Stimulated activated CD8-positive, alpha-beta memory T cell treated with anti-CD3 and anti-CD28 coated beads, Interleukin-15, amount 100 ng/mL, for 1 hour (primary cell): ENCODE data around the gene EPAS1.

Experiments used
- DNase-seq: peaks from one replicate; pipeline ENCODE4 v3.0.0-alpha.2; 2020; ENCODE audit warnings: low read depth

EPAS1 gene

GRCh38 chr2:46340740-46341420, 43.7 kb downstream of the EPAS1 start:
- no peak for DNase-seq

- no peak for DNase-seq
Observed at GRCh38 chr2:46342566-46343315, 45.5 kb downstream of the EPAS1 start.

GRCh38 chr2:46344706-46345105, 47.5 kb downstream of the EPAS1 start:
- no peak for DNase-seq

GRCh38 chr2:46345775-46346174, 48.6 kb downstream of the EPAS1 start:
- no peak for DNase-seq

- no peak for DNase-seq
Observed at GRCh38 chr2:46346719-46347118, 49.5 kb downstream of the EPAS1 start.

- no peak for DNase-seq
Observed at GRCh38 chr2:46347648-46348280, 50.6 kb downstream of the EPAS1 start.

- DNase-seq: no peak
Observed at GRCh38 chr2:46349115-46349547, 51.9 kb downstream of the EPAS1 start.

GRCh38 chr2:46350029-46350689, 53.0 kb downstream of the EPAS1 start:
- no peak for DNase-seq

- no peak for DNase-seq
Observed at GRCh38 chr2:46351098-46351749, 54.0 kb downstream of the EPAS1 start.

- DNase-seq: peak; percentile 20
Observed at GRCh38 chr2:46351750-46352138, 54.5 kb downstream of the EPAS1 start.

GRCh38 chr2:46352621-46353020, 55.4 kb downstream of the EPAS1 start:
- DNase-seq: no peak

- no peak for DNase-seq
Observed at GRCh38 chr2:46353509-46353908, 56.3 kb downstream of the EPAS1 start.

- DNase-seq: no peak
Observed at GRCh38 chr2:46355756-46356155, 58.5 kb downstream of the EPAS1 start.

- DNase-seq: no peak
Observed at GRCh38 chr2:46356991-46357390, 59.8 kb downstream of the EPAS1 start.

GRCh38 chr2:46358713-46359112, 61.5 kb downstream of the EPAS1 start:
- no peak for DNase-seq

- no peak for DNase-seq
Observed at GRCh38 chr2:46360303-46360702, 63.1 kb downstream of the EPAS1 start.

GRCh38 chr2:46361920-46362666, 64.9 kb downstream of the EPAS1 start:
- no peak for DNase-seq

- no peak for DNase-seq
Observed at GRCh38 chr2:46362667-46363012, 65.4 kb downstream of the EPAS1 start.

GRCh38 chr2:46363535-46364170, 66.4 kb downstream of the EPAS1 start:
- DNase-seq: no peak

GRCh38 chr2:46364797-46365457, 67.7 kb downstream of the EPAS1 start:
- no peak for DNase-seq
